Measurements from ENCODE around the gene LANCL3. TPM values are rescaled to one million over a fixed set of nuclear protein-coding genes. Genes with fewer than 3 reads are reported as not detected.
"Not testable (repeated sequence)": the region's sequence is repeated elsewhere in the genome, so short reads cannot be mapped to it uniquely, and the experiment has no call there.

Gene LANCL3
- total and polyA plus RNA-seq, 5 experiments from 2014 or later: 0.03 to 0.09 TPM; not detected in 3

GRCh38 chrX:37641859-37642258 lies 70.4 kb downstream of the LANCL3 start:
- Mint-ChIP-seq H3K27me3 (peaks cover 0 to 3% (median 1%) of the 10 kb centered on the region in 5 donors), H3K27ac (no peak overlapping the region), H3K9me3 (no peaks in the 10 kb centered on the region), H3K4me1 (no peaks in the 10 kb centered on the region), H3K36me3 (no peaks in the 10 kb centered on the region), H3K4me3 (no peak overlapping the region)
- DNase-seq: no peak
- POLR2A ChIA-PET: no interaction called here
- no peak for ATAC-seq

GRCh38 chrX:37644381-37645305 lies 73.2 kb downstream of the LANCL3 start:
- Mint-ChIP-seq H3K4me1 (no peaks in the 10 kb centered on the region), H3K9me3 (peaks cover 0 to 7% (median 0%) of the 10 kb centered on the region in 9 donors), H3K4me3 (no peak overlapping the region), H3K36me3 (no peaks in the 10 kb centered on the region), H3K27me3 (peaks cover 0 to 2% (median under 1%) of the 10 kb centered on the region in 5 donors), H3K27ac (no peak overlapping the region)
- DNase-seq (no peak), ATAC-seq (no peak)
- POLR2A ChIA-PET: no interaction called here

GRCh38 chrX:37646254-37646653 lies 74.8 kb downstream of the LANCL3 start:
- Mint-ChIP-seq H3K4me3 (no peak overlapping the region), H3K9me3 (peaks cover 0 to 7% (median 0%) of the 10 kb centered on the region in 9 donors), H3K27ac (no peak overlapping the region), H3K27me3 (no peaks in the 10 kb centered on the region), H3K36me3 (no peaks in the 10 kb centered on the region), H3K4me1 (no peaks in the 10 kb centered on the region)
- no peak for ATAC-seq
- POLR2A ChIA-PET: no interaction called here
- no peak for DNase-seq

- DNase-seq, H3K4me3 Mint-ChIP-seq, H3K9me3 Mint-ChIP-seq, H3K36me3 Mint-ChIP-seq, H3K27ac Mint-ChIP-seq, POLR2A ChIA-PET, ATAC-seq, H3K4me1 Mint-ChIP-seq, H3K27me3 Mint-ChIP-seq: not testable (repeated sequence)
Measured at GRCh38 chrX:37650879-37651278, 79.4 kb downstream of the LANCL3 start.

GRCh38 chrX:37651921-37652452 lies 80.5 kb downstream of the LANCL3 start:
- Mint-ChIP-seq H3K36me3 (no peaks in the 10 kb centered on the region), H3K27ac (no peak overlapping the region), H3K9me3 (peaks cover 0 to 7% (median 0%) of the 10 kb centered on the region in 9 donors), H3K4me3 (no peak overlapping the region), H3K4me1 (no peaks in the 10 kb centered on the region), H3K27me3 (peaks cover 0 to 3% (median 0%) of the 10 kb centered on the region in 5 donors)
- no peak for ATAC-seq
- POLR2A ChIA-PET: no interaction called here
- DNase-seq: no peak

- H3K27ac Mint-ChIP-seq: no peak overlapping the region
- ATAC-seq (no peak), DNase-seq (no peak)
- peaks cover 0 to 3% (median 0%) of the 10 kb centered on the region in 5 donors for H3K27me3 Mint-ChIP-seq
- POLR2A ChIA-PET: no interaction called here
- H3K9me3 Mint-ChIP-seq: peaks cover 0 to 7% (median 0%) of the 10 kb centered on the region in 9 donors
- H3K4me1 Mint-ChIP-seq: no peaks in the 10 kb centered on the region
- H3K36me3 Mint-ChIP-seq: no peaks in the 10 kb centered on the region
- no peak overlapping the region for H3K4me3 Mint-ChIP-seq
Measured at GRCh38 chrX:37652589-37653231, 81.2 kb downstream of the LANCL3 start.

GRCh38 chrX:37653397-37654085 lies 82.1 kb downstream of the LANCL3 start:
- Mint-ChIP-seq H3K36me3 (no peaks in the 10 kb centered on the region), H3K27me3 (peaks cover 0 to 3% (median 0%) of the 10 kb centered on the region in 5 donors), H3K27ac (no peak overlapping the region), H3K4me1 (no peaks in the 10 kb centered on the region), H3K4me3 (no peak overlapping the region), H3K9me3 (peaks cover 0 to 7% (median 0%) of the 10 kb centered on the region in 9 donors)
- POLR2A ChIA-PET: no interaction called here
- ATAC-seq (no peak), DNase-seq (no peak)

GRCh38 chrX:37658343-37659030 lies 87.0 kb downstream of the LANCL3 start:
- no peak for DNase-seq
- Mint-ChIP-seq H3K27ac (no peak overlapping the region), H3K36me3 (no peaks in the 10 kb centered on the region), H3K4me1 (no peaks in the 10 kb centered on the region), H3K4me3 (no peak overlapping the region), H3K9me3 (no peaks in the 10 kb centered on the region), H3K27me3 (peaks cover 0 to 3% (median 0%) of the 10 kb centered on the region in 5 donors)
- POLR2A ChIA-PET: no interaction called here
- no peak for ATAC-seq

- DNase-seq: no peak
- H3K27me3 Mint-ChIP-seq: peaks cover 0 to 1% (median 0%) of the 10 kb centered on the region in 5 donors
- no peaks in the 10 kb centered on the region for H3K9me3 Mint-ChIP-seq
- no peaks in the 10 kb centered on the region for H3K36me3 Mint-ChIP-seq
- POLR2A ChIA-PET: no interaction called here
- H3K27ac Mint-ChIP-seq: no peak overlapping the region
- ATAC-seq: no peak
- no peaks in the 10 kb centered on the region for H3K4me1 Mint-ChIP-seq
- H3K4me3 Mint-ChIP-seq: no peak overlapping the region
Measured at GRCh38 chrX:37659047-37659446, 87.6 kb downstream of the LANCL3 start.

- ATAC-seq (no peak), DNase-seq (no peak)
- POLR2A ChIA-PET: no interaction called here
- H3K27me3 Mint-ChIP-seq: no peaks in the 10 kb centered on the region
- H3K4me1 Mint-ChIP-seq: no peaks in the 10 kb centered on the region
- no peak overlapping the region for H3K27ac Mint-ChIP-seq
- no peak overlapping the region for H3K4me3 Mint-ChIP-seq
- peaks cover 0 to 9% (median 0%) of the 10 kb centered on the region in 9 donors for H3K9me3 Mint-ChIP-seq
- H3K36me3 Mint-ChIP-seq: peaks cover 0 to 6% (median 0%) of the 10 kb centered on the region in 3 donors
Measured at GRCh38 chrX:37662181-37662580, 90.7 kb downstream of the LANCL3 start.

GRCh38 chrX:37666516-37666915 lies 95.1 kb downstream of the LANCL3 start:
- Mint-ChIP-seq H3K4me1 (no peaks in the 10 kb centered on the region), H3K36me3 (peaks cover 0 to 6% (median 0%) of the 10 kb centered on the region in 3 donors)

GRCh38 chrX:37667141-37667540 lies 95.7 kb downstream of the LANCL3 start:
- H3K36me3 Mint-ChIP-seq: peaks cover 0 to 6% (median 0%) of the 10 kb centered on the region in 3 donors
- ATAC-seq (no peak), DNase-seq (no peak)
- peaks cover 0 to 3% (median 0%) of the 10 kb centered on the region in 5 donors for H3K27me3 Mint-ChIP-seq
- no peak overlapping the region for H3K27ac Mint-ChIP-seq
- peaks cover 0 to 9% (median 0%) of the 10 kb centered on the region in 9 donors for H3K9me3 Mint-ChIP-seq
- no peaks in the 10 kb centered on the region for H3K4me1 Mint-ChIP-seq
- POLR2A ChIA-PET: no interaction called here
- H3K4me3 Mint-ChIP-seq: no peak overlapping the region

More at GRCh38 chrX:37666516-37666915, 95.1 kb downstream of the LANCL3 start:
- DNase-seq: no peak
- H3K4me3 Mint-ChIP-seq: no peak overlapping the region
- H3K27ac Mint-ChIP-seq: no peak overlapping the region
- no peak for ATAC-seq
- peaks cover 0 to 9% (median 0%) of the 10 kb centered on the region in 9 donors for H3K9me3 Mint-ChIP-seq
- POLR2A ChIA-PET: no interaction called here
- H3K27me3 Mint-ChIP-seq: peaks cover 0 to 2% (median 0%) of the 10 kb centered on the region in 5 donors

Data from naive thymus-derived CD8-positive, alpha-beta T cell (primary cell).